ENCODE measurements around the gene FASN. TPM values are rescaled to one million over a fixed set of nuclear protein-coding genes. Genes with fewer than 3 reads are reported as not detected.

The FASN gene
- total and polyA plus RNA-seq, 2 of the 13 experiments (the other 11 are each of a cell fraction or from before 2014, with no cell fraction given): 51.7 to 101 TPM

DNA sequence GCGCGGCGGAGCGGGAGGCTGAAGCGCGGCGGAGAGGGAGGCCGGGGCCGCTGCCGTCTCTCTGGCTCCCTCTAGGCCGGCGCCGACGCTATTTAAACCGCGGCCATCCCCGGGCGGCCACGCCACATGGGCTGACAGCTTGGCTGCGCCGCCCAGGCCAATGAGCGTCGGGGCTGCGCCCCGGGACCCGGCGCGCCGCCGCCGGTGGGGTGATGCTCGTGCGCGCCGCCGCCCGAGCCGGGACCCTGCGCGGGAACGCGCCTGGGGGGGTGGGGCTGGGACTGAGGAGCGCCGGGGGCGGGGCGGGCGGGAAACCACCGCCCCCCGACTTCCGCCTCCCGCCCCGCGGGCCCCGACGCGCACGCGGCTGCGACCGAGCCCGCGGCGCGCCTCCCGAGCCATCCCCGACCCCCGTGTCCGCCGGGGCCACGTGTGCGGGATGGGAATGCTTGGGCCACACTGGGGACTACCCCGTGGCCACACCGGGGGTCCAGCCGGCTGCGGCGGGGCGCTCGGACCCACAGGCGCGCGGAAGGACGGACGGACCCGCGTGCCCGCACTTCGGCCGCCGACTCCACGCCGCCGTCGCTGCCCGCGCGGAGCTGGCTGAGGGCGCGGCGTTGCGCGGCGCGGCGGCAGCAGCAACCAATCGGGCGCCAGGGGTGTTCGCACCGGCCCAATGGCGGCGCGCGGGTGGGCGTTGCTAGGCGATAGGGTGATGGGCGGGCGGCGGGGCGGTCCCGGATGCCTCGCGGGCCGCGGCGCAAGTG lies at the start of gene FASN (continued):
- TF ChIP-seq PRDM4 (CRISPR knock-in tag; IDR thresholded peaks at IDR 0.05; ENCODE audit: borderline replicate concordance) (0 out of 2 replicates have a peak, but pooled peaks have one; percentile 19), NFKBIZ (CRISPR knock-in tag; IDR thresholded peaks at IDR 0.05) (no peak), ZNF879 (CRISPR knock-in tag; IDR thresholded peaks at IDR 0.05) (peak; percentile 83; the same call in 1 of the 2 replicates), TGIF2 (CRISPR knock-in tag; IDR thresholded peaks at IDR 0.05) (peak; percentile 61; the same call in 1 of the 2 replicates), ZNF530 (CRISPR knock-in tag; IDR thresholded peaks at IDR 0.05; ENCODE audit: low read depth) (no peak), AGO1 (IDR thresholded peaks at IDR 0.05; ENCODE audit: low read depth, low read length, poor library complexity, severe bottlenecking) (peak; percentile 37), ELF4 (CRISPR knock-in tag; IDR thresholded peaks at IDR 0.05; ENCODE audit: borderline replicate concordance) (no peak), IRX3 (CRISPR knock-in tag; IDR thresholded peaks at IDR 0.05; ENCODE audit: borderline replicate concordance, low read depth) (peak; percentile 24; the same call in 1 of the 2 replicates), SALL1 (CRISPR knock-in tag; IDR thresholded peaks at IDR 0.05) (peak; percentile 67; the same call in 1 of the 2 replicates), ZBTB26 (CRISPR knock-in tag; IDR thresholded peaks at IDR 0.05; ENCODE audit: borderline replicate concordance) (no peak; the same call in 1 of the 2 replicates), KAT2B (IDR thresholded peaks at IDR 0.05; ENCODE audit: borderline replicate concordance, low read depth, low read length) (no peak), ZBTB8A (CRISPR knock-in tag; IDR thresholded peaks at IDR 0.05; ENCODE audit: borderline replicate concordance, low read depth) (no peak)
- TF ChIP-seq, protein P1, sequence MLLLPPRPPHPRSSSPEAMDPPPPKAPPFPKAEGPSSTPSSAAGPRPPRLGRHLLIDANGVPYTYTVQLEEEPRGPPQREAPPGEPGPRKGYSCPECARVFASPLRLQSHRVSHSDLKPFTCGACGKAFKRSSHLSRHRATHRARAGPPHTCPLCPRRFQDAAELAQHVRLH (CRISPR knock-in tag; IDR thresholded peaks at IDR 0.05; ENCODE audit: borderline replicate concordance, low read depth): no peak
- TF ChIP-seq, protein P2, sequence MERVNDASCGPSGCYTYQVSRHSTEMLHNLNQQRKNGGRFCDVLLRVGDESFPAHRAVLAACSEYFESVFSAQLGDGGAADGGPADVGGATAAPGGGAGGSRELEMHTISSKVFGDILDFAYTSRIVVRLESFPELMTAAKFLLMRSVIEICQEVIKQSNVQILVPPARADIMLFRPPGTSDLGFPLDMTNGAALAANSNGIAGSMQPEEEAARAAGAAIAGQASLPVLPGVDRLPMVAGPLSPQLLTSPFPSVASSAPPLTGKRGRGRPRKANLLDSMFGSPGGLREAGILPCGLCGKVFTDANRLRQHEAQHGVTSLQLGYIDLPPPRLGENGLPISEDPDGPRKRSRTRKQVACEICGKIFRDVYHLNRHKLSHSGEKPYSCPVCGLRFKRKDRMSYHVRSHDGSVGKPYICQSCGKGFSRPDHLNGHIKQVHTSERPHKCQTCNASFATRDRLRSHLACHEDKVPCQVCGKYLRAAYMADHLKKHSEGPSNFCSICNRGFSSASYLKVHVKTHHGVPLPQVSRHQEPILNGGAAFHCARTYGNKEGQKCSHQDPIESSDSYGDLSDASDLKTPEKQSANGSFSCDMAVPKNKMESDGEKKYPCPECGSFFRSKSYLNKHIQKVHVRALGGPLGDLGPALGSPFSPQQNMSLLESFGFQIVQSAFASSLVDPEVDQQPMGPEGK (CRISPR knock-in tag; IDR thresholded peaks at IDR 0.05): peak; percentile 25; the same call in 1 of the 2 replicates
- TF ChIP-seq, protein P3, sequence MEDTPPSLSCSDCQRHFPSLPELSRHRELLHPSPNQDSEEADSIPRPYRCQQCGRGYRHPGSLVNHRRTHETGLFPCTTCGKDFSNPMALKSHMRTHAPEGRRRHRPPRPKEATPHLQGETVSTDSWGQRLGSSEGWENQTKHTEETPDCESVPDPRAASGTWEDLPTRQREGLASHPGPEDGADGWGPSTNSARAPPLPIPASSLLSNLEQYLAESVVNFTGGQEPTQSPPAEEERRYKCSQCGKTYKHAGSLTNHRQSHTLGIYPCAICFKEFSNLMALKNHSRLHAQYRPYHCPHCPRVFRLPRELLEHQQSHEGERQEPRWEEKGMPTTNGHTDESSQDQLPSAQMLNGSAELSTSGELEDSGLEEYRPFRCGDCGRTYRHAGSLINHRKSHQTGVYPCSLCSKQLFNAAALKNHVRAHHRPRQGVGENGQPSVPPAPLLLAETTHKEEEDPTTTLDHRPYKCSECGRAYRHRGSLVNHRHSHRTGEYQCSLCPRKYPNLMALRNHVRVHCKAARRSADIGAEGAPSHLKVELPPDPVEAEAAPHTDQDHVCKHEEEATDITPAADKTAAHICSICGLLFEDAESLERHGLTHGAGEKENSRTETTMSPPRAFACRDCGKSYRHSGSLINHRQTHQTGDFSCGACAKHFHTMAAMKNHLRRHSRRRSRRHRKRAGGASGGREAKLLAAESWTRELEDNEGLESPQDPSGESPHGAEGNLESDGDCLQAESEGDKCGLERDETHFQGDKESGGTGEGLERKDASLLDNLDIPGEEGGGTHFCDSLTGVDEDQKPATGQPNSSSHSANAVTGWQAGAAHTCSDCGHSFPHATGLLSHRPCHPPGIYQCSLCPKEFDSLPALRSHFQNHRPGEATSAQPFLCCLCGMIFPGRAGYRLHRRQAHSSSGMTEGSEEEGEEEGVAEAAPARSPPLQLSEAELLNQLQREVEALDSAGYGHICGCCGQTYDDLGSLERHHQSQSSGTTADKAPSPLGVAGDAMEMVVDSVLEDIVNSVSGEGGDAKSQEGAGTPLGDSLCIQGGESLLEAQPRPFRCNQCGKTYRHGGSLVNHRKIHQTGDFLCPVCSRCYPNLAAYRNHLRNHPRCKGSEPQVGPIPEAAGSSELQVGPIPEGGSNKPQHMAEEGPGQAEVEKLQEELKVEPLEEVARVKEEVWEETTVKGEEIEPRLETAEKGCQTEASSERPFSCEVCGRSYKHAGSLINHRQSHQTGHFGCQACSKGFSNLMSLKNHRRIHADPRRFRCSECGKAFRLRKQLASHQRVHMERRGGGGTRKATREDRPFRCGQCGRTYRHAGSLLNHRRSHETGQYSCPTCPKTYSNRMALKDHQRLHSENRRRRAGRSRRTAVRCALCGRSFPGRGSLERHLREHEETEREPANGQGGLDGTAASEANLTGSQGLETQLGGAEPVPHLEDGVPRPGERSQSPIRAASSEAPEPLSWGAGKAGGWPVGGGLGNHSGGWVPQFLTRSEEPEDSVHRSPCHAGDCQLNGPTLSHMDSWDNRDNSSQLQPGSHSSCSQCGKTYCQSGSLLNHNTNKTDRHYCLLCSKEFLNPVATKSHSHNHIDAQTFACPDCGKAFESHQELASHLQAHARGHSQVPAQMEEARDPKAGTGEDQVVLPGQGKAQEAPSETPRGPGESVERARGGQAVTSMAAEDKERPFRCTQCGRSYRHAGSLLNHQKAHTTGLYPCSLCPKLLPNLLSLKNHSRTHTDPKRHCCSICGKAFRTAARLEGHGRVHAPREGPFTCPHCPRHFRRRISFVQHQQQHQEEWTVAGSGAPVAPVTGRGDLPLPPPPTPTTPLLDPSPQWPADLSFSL (CRISPR knock-in tag; IDR thresholded peaks at IDR 0.05): peak; percentile 20; the same call in 1 of the 2 replicates

All from HepG2 (cell line).